GM20000 (cell line): ENCODE data around the gene HS3ST4.

Source experiments
- DNase-seq: peaks from one replicate; pipeline ENCODE4 v3.0.0; 2012; ENCODE audit warnings: low spot score
- CTCF ChIP-seq: IDR thresholded peaks from 2 replicates; pipeline ENCODE4 v1.5.1; 2012; ENCODE audit warnings: mild to moderate bottlenecking, control low read depth; ENCODE audit errors: extremely low read depth, missing control alignments

HS3ST4 gene

GRCh38 chr16:26051063-26051462 is 359.3 kb downstream of the HS3ST4 start:
- no peak for DNase-seq
- no peak for TF ChIP-seq CTCF

- no peak for TF ChIP-seq CTCF
- DNase-seq, result no peak
Measured at GRCh38 chr16:26053889-26054288, 362.1 kb downstream of the HS3ST4 start.

- no peak for TF ChIP-seq CTCF
- no peak for DNase-seq
Measured at GRCh38 chr16:26058326-26058725, 366.6 kb downstream of the HS3ST4 start.

GRCh38 chr16:26070302-26071100 is 378.7 kb downstream of the HS3ST4 start:
- no peak for TF ChIP-seq CTCF
- DNase-seq, result no peak

DNA sequence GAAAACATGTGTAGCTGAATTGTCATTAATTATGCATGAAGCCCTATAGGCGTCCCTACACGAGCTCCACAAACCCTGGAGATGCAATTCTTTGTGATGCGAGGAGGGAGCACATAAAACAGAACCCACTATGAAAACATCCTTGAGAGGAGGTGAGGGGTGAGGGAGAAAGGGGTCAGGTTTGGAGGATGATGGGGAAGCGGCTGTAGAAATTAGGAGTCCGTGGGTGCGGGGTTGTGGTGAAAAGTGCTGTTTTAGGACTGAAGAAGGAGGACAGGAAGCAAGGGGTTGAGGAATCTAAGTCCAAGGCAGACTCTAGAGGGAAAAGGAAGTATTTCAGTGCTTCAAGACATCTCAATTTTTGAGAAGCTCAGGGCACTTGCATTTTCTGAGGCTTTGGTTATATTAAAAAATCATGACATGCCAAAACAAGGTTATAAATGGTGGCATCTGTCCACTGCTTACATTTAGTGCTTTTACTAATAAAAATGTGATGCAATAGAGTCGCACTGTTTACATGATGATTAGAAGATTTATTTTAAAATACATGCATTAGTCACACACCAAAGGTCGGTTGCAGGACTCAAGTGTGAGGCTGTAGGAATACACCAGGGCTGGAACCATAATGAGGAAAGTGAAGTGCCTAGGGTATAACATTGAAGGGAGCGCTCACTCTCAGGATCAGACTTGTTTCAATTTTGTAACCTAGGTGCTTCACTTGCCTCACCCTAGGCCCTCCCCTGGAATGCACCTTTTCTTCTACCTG is 379.5 kb downstream of the HS3ST4 start:
- DNase-seq, result no peak
- no peak for TF ChIP-seq CTCF

- TF ChIP-seq CTCF, result no peak
- no peak for DNase-seq
Measured at GRCh38 chr16:26078716-26079355, 387.1 kb downstream of the HS3ST4 start.

GRCh38 chr16:26087091-26087490 is 395.3 kb downstream of the HS3ST4 start:
- no peak for DNase-seq

More at GRCh38 chr16:26087091-26087490, 395.3 kb downstream of the HS3ST4 start:
- no peak for TF ChIP-seq CTCF
